GM12878 (cell line): ENCODE data around the gene OTOS. TPM values are rescaled to one million over a fixed set of nuclear protein-coding genes. Genes with fewer than 3 reads are reported as not detected.

ENCODE experiments used
- BCL11A ChIP-seq: IDR thresholded peaks from 2 replicates; pipeline ENCODE4 v1.6.1; 2011; ENCODE audit warnings: low read depth, low read length
- BHLHE40 ChIP-seq, 2 experiments: fragments of 450-650 bp in 1 of 2; IDR thresholded peaks; 2 replicates each; pipeline ENCODE4 v1.6.1; 2011 to 2017; ENCODE audit warnings: low read depth in 2 of 2, borderline replicate concordance in 1 of 2, improper control_type of control experiment in 1 of 2, low read length in 1 of 2, mild to moderate bottlenecking in 1 of 2
- CBX3 ChIP-seq: fragments of 200-600 bp; sonication (generic); IDR thresholded peaks from 2 replicates; pipeline ENCODE4 v1.6.1; 2016; ENCODE audit warnings: low read depth, borderline replicate concordance
- ESRRA ChIP-seq: IDR thresholded peaks from 2 replicates; pipeline ENCODE4 v1.6.1; 2012; ENCODE audit warnings: mild to moderate bottlenecking, low read length, improper control_type of control experiment
- FOXM1 ChIP-seq: IDR thresholded peaks from 2 replicates; pipeline ENCODE4 v1.6.1; 2012; ENCODE audit warnings: low read depth, mild to moderate bottlenecking, inconsistent platforms, low read length, moderate library complexity
- HDAC6 ChIP-seq: fragments of 200-600 bp; sonication (generic); IDR thresholded peaks from one replicate; pipeline ENCODE4 v1.8.0; 2017; ENCODE audit warnings: antibody characterized with exemption; ENCODE audit not compliant: unreplicated experiment
- HDGF ChIP-seq: fragments of 450-650 bp; IDR thresholded peaks from 2 replicates; pipeline ENCODE4 v1.6.1; 2016; ENCODE audit warnings: antibody characterized with exemption
- MLLT1 ChIP-seq: fragments of 450-650 bp; IDR thresholded peaks from 2 replicates; pipeline ENCODE4 v1.6.1; 2016; ENCODE audit warnings: mild to moderate bottlenecking
- MXI1 ChIP-seq: fragments of 150-350 bp; IDR thresholded peaks from 2 replicates; pipeline ENCODE4 v1.6.1; 2011; ENCODE audit warnings: low read depth, mild to moderate bottlenecking, inconsistent platforms, low read length, improper control_type of control experiment
- POLR2A ChIP-seq: IDR thresholded peaks from 2 replicates; pipeline ENCODE4 v1.6.1; 2011; ENCODE audit warnings: low read depth, mild to moderate bottlenecking, low read length
- POLR2AphosphoS5 ChIP-seq: IDR thresholded peaks from 2 replicates; pipeline ENCODE4 v1.6.1; 2011; ENCODE audit warnings: mild to moderate bottlenecking, low read length, inconsistent platforms
- RCOR1 ChIP-seq: conservative IDR thresholded peaks from 2 replicates; pipeline ENCODE4 v1.6.1; 2012; ENCODE audit warnings: low read depth, low read length, improper control_type of control experiment
- RELA ChIP-seq: fragments of 450-650 bp; IDR thresholded peaks from 2 replicates; pipeline ENCODE4 v1.8.0; 2014; ENCODE audit warnings: borderline replicate concordance; ENCODE audit not compliant: partially characterized antibody
- STAT3 ChIP-seq: IDR thresholded peaks from 2 replicates; pipeline ENCODE4 v1.6.1; 2011; ENCODE audit warnings: low read depth, low read length, improper control_type of control experiment
- SUZ12 ChIP-seq: fragments of 200-600 bp; sonication (generic); IDR thresholded peaks from one replicate; pipeline ENCODE4 v1.6.1; 2018; ENCODE audit warnings: antibody characterized with exemption, mild to moderate bottlenecking; ENCODE audit not compliant: unreplicated experiment
- ZNF384 ChIP-seq: IDR thresholded peaks from 2 replicates; pipeline ENCODE4 v1.6.1; 2012; ENCODE audit warnings: low read depth, mild to moderate bottlenecking, low read length, improper control_type of control experiment, borderline replicate concordance
- polyA plus RNA-seq, 11 experiments: library from polyadenylated mRNA; depleted of rRNA in 4 of 11; unstranded in 6 of 11; stranded (reverse) in 5 of 11; fragments of >200 nt; fragmentation: Nextera tagmentation in 4 of 11; fragmentation: Illumina TruSeq in 1 of 11; extraction: Ambion mirVana in 4 of 11; extraction: Trizol in 1 of 11; gene quantifications; 1 replicate in 1 of 11; 2 replicates in 10 of 11; pipeline versions ENCODE4 v1.2.1 to v1.2.3, GENCODE V29; 2011 to 2016; ENCODE audit warnings: inconsistent platforms in 2 of 11, missing spikeins in 2 of 11, low read depth in 1 of 11
- total RNA-seq, 4 experiments: library from RNA; depleted of rRNA in 3 of 4; stranded (reverse); fragments of >200 nt in 3 of 4; fragmentation: Illumina TruSeq in 1 of 4; extraction: Trizol in 1 of 4; gene quantifications; 2 replicates each; pipeline versions ENCODE4 v1.2.1 to v1.2.3, GENCODE V29; 2013 to 2021
- TF ChIP-seq, protein P1 (sequence below): fragments of 450-650 bp; IDR thresholded peaks from 2 replicates; pipeline ENCODE4 v1.6.1; 2018; ENCODE audit warnings: borderline replicate concordance, mild to moderate bottlenecking; ENCODE audit not compliant: partially characterized antibody
- TF ChIP-seq, protein P2 (sequence below): IDR thresholded peaks from 2 replicates; pipeline ENCODE4 v1.6.1; 2011; ENCODE audit warnings: borderline replicate concordance, low read depth, mild to moderate bottlenecking, moderate library complexity, mixed read lengths, low read length; ENCODE audit not compliant: insufficient read depth; ENCODE audit errors: extremely low read length
- TF ChIP-seq, protein P3 (sequence below): fragments of 450-650 bp; IDR thresholded peaks from 2 replicates; pipeline ENCODE4 v1.6.1; 2017; ENCODE audit warnings: mild to moderate bottlenecking

The OTOS gene
- total and polyA plus RNA-seq, 10 of the 15 experiments (the other 5 are each of a cell fraction or from before 2014, with no cell fraction given) = not detected

GRCh38 chr2:240136013-240136670, 4.3 kb downstream of the OTOS start, which contains the start of gene COPS9 (continued):
- TF ChIP-seq, protein P1, sequence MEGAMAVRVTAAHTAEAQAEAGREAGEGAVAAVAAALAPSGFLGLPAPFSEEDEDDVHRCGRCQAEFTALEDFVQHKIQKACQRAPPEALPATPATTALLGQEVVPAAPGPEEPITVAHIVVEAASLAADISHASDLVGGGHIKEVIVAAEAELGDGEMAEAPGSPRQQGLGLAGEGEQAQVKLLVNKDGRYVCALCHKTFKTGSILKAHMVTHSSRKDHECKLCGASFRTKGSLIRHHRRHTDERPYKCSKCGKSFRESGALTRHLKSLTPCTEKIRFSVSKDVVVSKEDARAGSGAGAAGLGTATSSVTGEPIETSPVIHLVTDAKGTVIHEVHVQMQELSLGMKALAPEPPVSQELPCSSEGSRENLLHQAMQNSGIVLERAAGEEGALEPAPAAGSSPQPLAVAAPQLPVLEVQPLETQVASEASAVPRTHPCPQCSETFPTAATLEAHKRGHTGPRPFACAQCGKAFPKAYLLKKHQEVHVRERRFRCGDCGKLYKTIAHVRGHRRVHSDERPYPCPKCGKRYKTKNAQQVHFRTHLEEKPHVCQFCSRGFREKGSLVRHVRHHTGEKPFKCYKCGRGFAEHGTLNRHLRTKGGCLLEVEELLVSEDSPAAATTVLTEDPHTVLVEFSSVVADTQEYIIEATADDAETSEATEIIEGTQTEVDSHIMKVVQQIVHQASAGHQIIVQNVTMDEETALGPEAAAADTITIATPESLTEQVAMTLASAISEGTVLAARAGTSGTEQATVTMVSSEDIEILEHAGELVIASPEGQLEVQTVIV = no peak
- TF ChIP-seq CBX3 (no peak), ZNF384 (no peak), BCL11A (no peak), RCOR1 (no peak), POLR2AphosphoS5 (peak; percentile 70; the same call in 1 of the 2 replicates), FOXM1 (no peak), MLLT1 (no peak), SUZ12 (no peak), HDAC6 (no peak), RELA (no peak), STAT3 (no peak), POLR2A (peak; percentile 95), ESRRA (no peak), MXI1 (peak; percentile 40; the same call in 1 of the 2 replicates), BHLHE40 (IDR thresholded peaks at IDR 0.05; ENCODE audit: borderline replicate concordance in 1 of 2, low read depth in 2 of 2, low read length in 1 of 2) (peak in 1 of 2 experiments; percentile 44; a peak in 1 of 4 replicates), HDGF (no peak)
- TF ChIP-seq, protein P2, sequence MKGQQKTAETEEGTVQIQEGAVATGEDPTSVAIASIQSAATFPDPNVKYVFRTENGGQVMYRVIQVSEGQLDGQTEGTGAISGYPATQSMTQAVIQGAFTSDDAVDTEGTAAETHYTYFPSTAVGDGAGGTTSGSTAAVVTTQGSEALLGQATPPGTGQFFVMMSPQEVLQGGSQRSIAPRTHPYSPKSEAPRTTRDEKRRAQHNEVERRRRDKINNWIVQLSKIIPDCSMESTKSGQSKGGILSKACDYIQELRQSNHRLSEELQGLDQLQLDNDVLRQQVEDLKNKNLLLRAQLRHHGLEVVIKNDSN = no peak
- TF ChIP-seq, protein P3, sequence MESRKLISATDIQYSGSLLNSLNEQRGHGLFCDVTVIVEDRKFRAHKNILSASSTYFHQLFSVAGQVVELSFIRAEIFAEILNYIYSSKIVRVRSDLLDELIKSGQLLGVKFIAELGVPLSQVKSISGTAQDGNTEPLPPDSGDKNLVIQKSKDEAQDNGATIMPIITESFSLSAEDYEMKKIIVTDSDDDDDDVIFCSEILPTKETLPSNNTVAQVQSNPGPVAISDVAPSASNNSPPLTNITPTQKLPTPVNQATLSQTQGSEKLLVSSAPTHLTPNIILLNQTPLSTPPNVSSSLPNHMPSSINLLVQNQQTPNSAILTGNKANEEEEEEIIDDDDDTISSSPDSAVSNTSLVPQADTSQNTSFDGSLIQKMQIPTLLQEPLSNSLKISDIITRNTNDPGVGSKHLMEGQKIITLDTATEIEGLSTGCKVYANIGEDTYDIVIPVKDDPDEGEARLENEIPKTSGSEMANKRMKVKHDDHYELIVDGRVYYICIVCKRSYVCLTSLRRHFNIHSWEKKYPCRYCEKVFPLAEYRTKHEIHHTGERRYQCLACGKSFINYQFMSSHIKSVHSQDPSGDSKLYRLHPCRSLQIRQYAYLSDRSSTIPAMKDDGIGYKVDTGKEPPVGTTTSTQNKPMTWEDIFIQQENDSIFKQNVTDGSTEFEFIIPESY = no peak
